Measurements from ENCODE around the gene BEND6.

The BEND6 gene

DNA sequence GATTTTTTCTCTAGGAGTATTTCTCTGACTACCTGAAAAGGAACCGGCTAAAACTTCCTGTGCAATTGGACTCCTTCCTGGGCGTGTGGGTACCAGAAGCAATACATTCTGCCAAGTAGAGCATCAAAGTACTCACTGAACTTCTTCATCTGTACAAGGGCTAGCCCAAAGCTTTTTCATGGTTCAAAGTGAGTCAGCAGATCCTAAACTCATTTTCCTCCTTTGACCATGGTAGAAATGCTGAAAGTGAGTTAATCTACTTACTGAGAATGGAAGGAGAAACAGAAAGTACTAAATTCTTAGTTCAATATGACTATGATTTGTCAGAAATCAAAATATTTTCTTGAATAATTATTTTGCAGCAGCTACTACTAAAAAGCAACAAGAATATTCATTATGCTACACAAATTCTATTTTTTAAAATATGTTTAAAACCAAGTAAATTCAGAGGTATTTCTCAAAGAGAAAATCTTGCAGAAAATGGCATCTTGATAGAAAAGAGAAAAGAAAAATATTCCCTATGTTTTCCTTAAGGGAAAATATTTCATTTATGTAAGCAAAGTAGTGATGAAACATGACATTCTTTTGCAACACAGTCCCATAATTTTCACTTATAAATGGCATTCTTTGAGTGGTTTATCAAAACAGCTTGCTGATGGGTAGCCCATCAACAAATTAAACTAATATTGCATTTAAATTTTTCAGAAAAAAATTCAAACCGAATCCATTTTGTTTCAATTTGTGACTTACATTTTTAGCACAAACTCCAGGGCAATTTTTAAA lies 3.7 kb upstream of the BEND6 start:
- H3K79me2 ChIP-seq (ENCODE audit: control insufficient read depth, low read length): no peaks in the 10 kb centered on the region
- H3K9me2 ChIP-seq (replicated peaks; ENCODE audit: control insufficient read depth, low read length): no peaks in the 10 kb centered on the region
- H4K20me1 ChIP-seq (ENCODE audit: control insufficient read depth, insufficient read depth, low read depth, low read length): no peaks in the 10 kb centered on the region
- H3K4me1 ChIP-seq (ENCODE audit: control insufficient read depth, low read length): peaks cover 13% of the 10 kb centered on the region
- H3K27me3 ChIP-seq (ENCODE audit: control insufficient read depth, low read length): peaks cover 58% of the 10 kb centered on the region
- no peaks in the 10 kb centered on the region for H3K9me3 ChIP-seq (ENCODE audit: control insufficient read depth, insufficient read depth, low read length)
- no peak overlapping the region for H3K27ac ChIP-seq (ENCODE audit: low read depth, low read length)
- no peak overlapping the region for H3K4me2 ChIP-seq (ENCODE audit: low read length)
- no peak for TF ChIP-seq EZH2phosphoT487 (IDR thresholded peaks at IDR 0.05; ENCODE audit: borderline replicate concordance, low read length)
- TF ChIP-seq, protein P1, sequence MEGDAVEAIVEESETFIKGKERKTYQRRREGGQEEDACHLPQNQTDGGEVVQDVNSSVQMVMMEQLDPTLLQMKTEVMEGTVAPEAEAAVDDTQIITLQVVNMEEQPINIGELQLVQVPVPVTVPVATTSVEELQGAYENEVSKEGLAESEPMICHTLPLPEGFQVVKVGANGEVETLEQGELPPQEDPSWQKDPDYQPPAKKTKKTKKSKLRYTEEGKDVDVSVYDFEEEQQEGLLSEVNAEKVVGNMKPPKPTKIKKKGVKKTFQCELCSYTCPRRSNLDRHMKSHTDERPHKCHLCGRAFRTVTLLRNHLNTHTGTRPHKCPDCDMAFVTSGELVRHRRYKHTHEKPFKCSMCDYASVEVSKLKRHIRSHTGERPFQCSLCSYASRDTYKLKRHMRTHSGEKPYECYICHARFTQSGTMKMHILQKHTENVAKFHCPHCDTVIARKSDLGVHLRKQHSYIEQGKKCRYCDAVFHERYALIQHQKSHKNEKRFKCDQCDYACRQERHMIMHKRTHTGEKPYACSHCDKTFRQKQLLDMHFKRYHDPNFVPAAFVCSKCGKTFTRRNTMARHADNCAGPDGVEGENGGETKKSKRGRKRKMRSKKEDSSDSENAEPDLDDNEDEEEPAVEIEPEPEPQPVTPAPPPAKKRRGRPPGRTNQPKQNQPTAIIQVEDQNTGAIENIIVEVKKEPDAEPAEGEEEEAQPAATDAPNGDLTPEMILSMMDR (IDR thresholded peaks at IDR 0.05; ENCODE audit: low read depth, low read length, poor library complexity, severe bottlenecking): no peak
- H3K36me3 ChIP-seq (ENCODE audit: control insufficient read depth, low read length): no peaks in the 10 kb centered on the region
- H3K4me3 ChIP-seq (ENCODE audit: low read length): no peak overlapping the region
- no peaks in the 10 kb centered on the region for H3F3A ChIP-seq (ENCODE audit: control insufficient read depth, insufficient read depth)

DNA sequence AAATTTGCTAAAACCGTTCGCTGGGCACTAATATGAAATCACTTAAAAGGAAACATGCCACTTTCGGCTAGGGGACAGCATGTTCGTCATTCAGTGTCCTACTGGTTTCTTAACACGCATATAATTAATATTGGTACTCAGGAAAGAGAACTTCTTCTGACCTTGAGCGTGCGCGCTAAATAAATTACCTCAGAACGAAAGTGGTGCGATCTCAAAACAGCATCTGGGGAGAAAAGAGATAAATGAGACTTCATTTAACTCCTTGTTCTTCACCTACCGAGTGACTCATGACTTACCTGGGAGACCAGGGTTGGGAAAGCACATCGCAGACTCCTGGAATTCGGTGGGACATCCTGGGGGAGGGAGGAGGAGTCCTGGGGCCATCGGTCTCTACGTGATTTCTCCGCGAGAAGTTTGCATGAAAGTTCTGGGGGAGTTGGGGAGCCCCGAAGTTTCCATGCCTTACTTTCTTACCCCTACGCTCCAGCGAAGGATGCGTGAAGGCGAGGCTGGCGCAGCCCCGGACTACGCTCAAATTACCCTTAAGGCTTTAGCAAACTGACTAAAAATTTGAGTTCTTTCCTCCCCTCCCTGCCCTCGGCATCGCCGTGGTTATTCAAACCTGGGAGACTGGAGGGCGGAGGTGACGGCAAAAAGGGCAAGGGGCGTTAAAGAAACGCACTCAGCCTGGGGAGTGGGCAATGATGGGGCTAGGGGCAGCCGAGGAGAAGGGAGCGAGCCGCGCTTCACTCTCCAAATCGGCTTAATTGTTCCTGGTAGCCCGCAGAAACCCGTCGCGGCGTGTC lies 1.1 kb upstream of the BEND6 start:
- no peaks in the 10 kb centered on the region for H3K9me3 ChIP-seq (ENCODE audit: control insufficient read depth, insufficient read depth, low read length)
- peak overlapping the region; percentile 28; the same call in 1 of the 2 replicates for H3K4me3 ChIP-seq (ENCODE audit: low read length)
- H3K27me3 ChIP-seq (ENCODE audit: control insufficient read depth, low read length): peaks cover 70% of the 10 kb centered on the region
- no peaks in the 10 kb centered on the region for H3K36me3 ChIP-seq (ENCODE audit: control insufficient read depth, low read length)
- H3F3A ChIP-seq (ENCODE audit: control insufficient read depth, insufficient read depth): no peaks in the 10 kb centered on the region
- peak overlapping the region; percentile 38 for H3K4me2 ChIP-seq (ENCODE audit: low read length)
- no peaks in the 10 kb centered on the region for H4K20me1 ChIP-seq (ENCODE audit: control insufficient read depth, insufficient read depth, low read depth, low read length)
- TF ChIP-seq, protein P1 (IDR thresholded peaks at IDR 0.05; ENCODE audit: low read depth, low read length, poor library complexity, severe bottlenecking): no peak
- TF ChIP-seq EZH2phosphoT487 (IDR thresholded peaks at IDR 0.05; ENCODE audit: borderline replicate concordance, low read length): no peak; the same call in 1 of the 2 replicates
- H3K4me1 ChIP-seq (ENCODE audit: control insufficient read depth, low read length): peaks cover 13% of the 10 kb centered on the region
- no peaks in the 10 kb centered on the region for H3K9me2 ChIP-seq (replicated peaks; ENCODE audit: control insufficient read depth, low read length)
- no peaks in the 10 kb centered on the region for H3K79me2 ChIP-seq (ENCODE audit: control insufficient read depth, low read length)
- H3K27ac ChIP-seq (ENCODE audit: low read depth, low read length): no peak overlapping the region

DNA sequence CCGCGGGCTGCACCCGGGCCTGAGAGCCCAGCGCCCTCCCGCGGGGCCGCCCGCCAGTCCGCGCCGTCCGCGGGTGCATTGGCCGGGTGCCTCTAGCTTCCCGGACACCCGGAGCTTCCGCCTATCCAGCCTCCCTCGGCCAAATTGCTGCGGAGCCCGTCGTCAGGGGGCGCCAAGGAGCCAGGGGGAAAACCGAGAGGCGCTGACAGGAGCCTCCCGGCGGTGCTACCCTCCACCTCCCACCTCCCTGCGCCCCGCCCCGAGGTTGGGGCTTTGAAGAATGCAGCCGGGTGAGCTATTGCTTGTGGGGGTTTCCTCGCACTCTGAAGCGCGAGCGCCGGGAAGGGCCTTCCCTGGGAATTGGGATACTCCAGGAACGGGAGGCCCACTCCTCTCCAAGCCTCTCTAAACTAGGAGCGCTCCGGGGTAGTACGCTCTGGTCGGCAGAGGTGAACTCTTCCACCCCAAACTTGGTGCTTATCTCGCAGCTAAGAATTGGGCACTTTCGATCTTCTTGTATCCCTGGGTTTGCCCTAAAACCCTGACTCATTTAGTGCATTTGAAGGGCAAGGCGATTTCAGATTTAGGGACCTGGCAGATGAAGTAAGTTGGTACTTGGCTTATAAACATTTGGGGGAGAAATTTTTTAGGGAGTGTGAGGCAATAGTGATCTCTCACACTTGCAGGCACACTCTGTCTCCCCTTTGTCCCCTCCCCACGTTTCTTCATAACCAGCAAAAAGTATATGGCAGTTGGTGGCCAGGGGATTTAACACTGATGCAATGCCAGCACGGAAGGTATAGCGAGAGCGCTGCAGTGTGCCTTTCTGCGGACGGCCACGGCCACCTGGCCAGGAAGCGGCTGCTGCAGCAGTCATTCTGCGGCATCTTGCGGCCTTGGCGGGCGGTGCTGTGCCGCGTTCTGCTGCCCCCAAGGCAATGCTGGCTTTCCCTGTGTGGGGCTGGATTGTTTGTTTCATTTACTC lies 556 bp downstream of the BEND6 start:
- Histone ChIP-seq H3K4me2 (ENCODE audit: low read length) (peak overlapping the region; percentile 83), H4K20me1 (ENCODE audit: control insufficient read depth, insufficient read depth, low read depth, low read length) (no peaks in the 10 kb centered on the region), H3K79me2 (ENCODE audit: control insufficient read depth, low read length) (no peaks in the 10 kb centered on the region), H3K4me1 (ENCODE audit: control insufficient read depth, low read length) (peaks cover 13% of the 10 kb centered on the region), H3K36me3 (ENCODE audit: control insufficient read depth, low read length) (no peaks in the 10 kb centered on the region), H3K27ac (ENCODE audit: low read depth, low read length) (no peak overlapping the region), H3K27me3 (ENCODE audit: control insufficient read depth, low read length) (peaks cover 66% of the 10 kb centered on the region), H3K4me3 (ENCODE audit: low read length) (peak overlapping the region; percentile 73), H3F3A (ENCODE audit: control insufficient read depth, insufficient read depth) (no peaks in the 10 kb centered on the region), H3K9me2 (replicated peaks; ENCODE audit: control insufficient read depth, low read length) (no peaks in the 10 kb centered on the region), H3K9me3 (ENCODE audit: control insufficient read depth, insufficient read depth, low read length) (no peaks in the 10 kb centered on the region)
- no peak for TF ChIP-seq EZH2phosphoT487 (IDR thresholded peaks at IDR 0.05; ENCODE audit: borderline replicate concordance, low read length)
- TF ChIP-seq, protein P1 (IDR thresholded peaks at IDR 0.05; ENCODE audit: low read depth, low read length, poor library complexity, severe bottlenecking): peak; percentile 58

Measured in DOHH2 (cell line).